GM23248 (cell line): Measurements from ENCODE around the gene RCSD1.

Experiments used
- EZH2 ChIP-seq: fragments of 200-600 bp; sonication (generic); IDR thresholded peaks from 2 replicates; pipeline ENCODE4 v1.6.1; 2018; ENCODE audit warnings: antibody characterized with exemption, mild to moderate bottlenecking; ENCODE audit not compliant: insufficient read depth, poor library complexity, severe bottlenecking
- EZH2phosphoT487 ChIP-seq: fragments of 200-600 bp; sonication (generic); IDR thresholded peaks from 2 replicates; pipeline ENCODE4 v1.6.1; 2018; ENCODE audit warnings: antibody characterized with exemption, moderate library complexity, mild to moderate bottlenecking, low read depth; ENCODE audit not compliant: insufficient read depth

- TF ChIP-seq EZH2phosphoT487 (no peak), EZH2 (no peak)
Observed at GRCh38 chr1:167665469-167665868, 35.4 kb downstream of the RCSD1 start.
